ENCODE data around the gene PJA1. TPM values are rescaled to one million over a fixed set of nuclear protein-coding genes. Genes with fewer than 3 reads are reported as not detected.

The PJA1 gene
- total RNA-seq, 4 donors from 2014 or later = 2.5 to 9.6 (median 7.6) TPM

- Histone ChIP-seq H3K9me3 (no peaks in the 10 kb centered on the region), H3K27me3 (no peaks in the 10 kb centered on the region), H3K27ac (no peak overlapping the region), H3K4me3 (no peak overlapping the region), H3K36me3 (no peaks in the 10 kb centered on the region), H3K4me1 (no peaks in the 10 kb centered on the region)
- in situ Hi-C loops (cut with MboI; ENCODE audit: low sequenced_read_pairs in 4 of 4) = no loop called here
- no peak for DNase-seq
- no peak for ATAC-seq
- intact Hi-C loops (cut with DNase I; ENCODE audit: low total_unique reads) = no loop called here
- TF ChIP-seq CTCF (IDR thresholded peaks at IDR 0.05 in 4 of 5, conservative IDR thresholded peaks at IDR 0.05 in 1 of 5) (no peak), POLR2A (IDR thresholded peaks at IDR 0.05) (no peak)
Measured at GRCh38 chrX:69207216-69207615, 42.0 kb upstream of the PJA1 start.

- ATAC-seq (no peak), DNase-seq (no peak)
Measured at GRCh38 chrX:69203638-69204037, 38.4 kb upstream of the PJA1 start.

GRCh38 chrX:69197690-69198089 is 32.4 kb upstream of the PJA1 start:
- in situ Hi-C loops (cut with MboI; ENCODE audit: low sequenced_read_pairs in 4 of 4) = no loop called here
- H3K9me3 ChIP-seq = no peaks in the 10 kb centered on the region
- H3K36me3 ChIP-seq = no peaks in the 10 kb centered on the region

More at GRCh38 chrX:69203638-69204037, 38.4 kb upstream of the PJA1 start:
- no peaks in the 10 kb centered on the region for H3K27me3 ChIP-seq
- H3K4me1 ChIP-seq = no peaks in the 10 kb centered on the region
- H3K9me3 ChIP-seq = no peaks in the 10 kb centered on the region
- in situ Hi-C loops (cut with MboI; ENCODE audit: low sequenced_read_pairs in 4 of 4) = no loop called here
- intact Hi-C loops (cut with DNase I; ENCODE audit: low total_unique reads) = no loop called here
- H3K4me3 ChIP-seq = no peak overlapping the region
- H3K36me3 ChIP-seq = no peaks in the 10 kb centered on the region
- TF ChIP-seq POLR2A (IDR thresholded peaks at IDR 0.05) (no peak), CTCF (IDR thresholded peaks at IDR 0.05 in 4 of 5, conservative IDR thresholded peaks at IDR 0.05 in 1 of 5) (no peak)
- no peak overlapping the region for H3K27ac ChIP-seq

GRCh38 chrX:69196666-69197065 is 31.4 kb upstream of the PJA1 start:
- intact Hi-C loops (cut with DNase I; ENCODE audit: low total_unique reads) (no loop called here), in situ Hi-C loops (cut with MboI; ENCODE audit: low sequenced_read_pairs in 4 of 4) (no loop called here)
- ATAC-seq = no peak
- Histone ChIP-seq H3K9me3 (no peaks in the 10 kb centered on the region), H3K4me1 (no peaks in the 10 kb centered on the region), H3K36me3 (no peaks in the 10 kb centered on the region), H3K27me3 (no peaks in the 10 kb centered on the region), H3K4me3 (no peak overlapping the region), H3K27ac (no peak overlapping the region)
- no peak for TF ChIP-seq POLR2A (IDR thresholded peaks at IDR 0.05)
- TF ChIP-seq CTCF (IDR thresholded peaks at IDR 0.05 in 4 of 5, conservative IDR thresholded peaks at IDR 0.05 in 1 of 5) = no peak
- DNase-seq = no peak

More at GRCh38 chrX:69197690-69198089, 32.4 kb upstream of the PJA1 start:
- H3K27ac ChIP-seq = no peak overlapping the region
- H3K4me3 ChIP-seq = no peak overlapping the region
- TF ChIP-seq CTCF (IDR thresholded peaks at IDR 0.05 in 4 of 5, conservative IDR thresholded peaks at IDR 0.05 in 1 of 5) (no peak), POLR2A (IDR thresholded peaks at IDR 0.05) (no peak)
- no peaks in the 10 kb centered on the region for H3K27me3 ChIP-seq
- DNase-seq (no peak), ATAC-seq (no peak)
- H3K4me1 ChIP-seq = no peaks in the 10 kb centered on the region
- intact Hi-C loops (cut with DNase I; ENCODE audit: low total_unique reads) = no loop called here

- no peak for ATAC-seq
- Histone ChIP-seq H3K9me3 (no peaks in the 10 kb centered on the region), H3K4me3 (no peak overlapping the region), H3K36me3 (no peaks in the 10 kb centered on the region), H3K27me3 (no peaks in the 10 kb centered on the region), H3K27ac (no peak overlapping the region), H3K4me1 (no peaks in the 10 kb centered on the region)
- TF ChIP-seq POLR2A (IDR thresholded peaks at IDR 0.05) (no peak), CTCF (IDR thresholded peaks at IDR 0.05 in 4 of 5, conservative IDR thresholded peaks at IDR 0.05 in 1 of 5) (no peak)
- no peak for DNase-seq
- intact Hi-C loops (cut with DNase I; ENCODE audit: low total_unique reads) (no loop called here), in situ Hi-C loops (cut with MboI; ENCODE audit: low sequenced_read_pairs in 4 of 4) (no loop called here)
Measured at GRCh38 chrX:69195810-69196209, 30.6 kb upstream of the PJA1 start.

Data from gastrocnemius medialis (tissue), 4 donors.